Measurements from ENCODE around the gene CLDND2.

DNA sequence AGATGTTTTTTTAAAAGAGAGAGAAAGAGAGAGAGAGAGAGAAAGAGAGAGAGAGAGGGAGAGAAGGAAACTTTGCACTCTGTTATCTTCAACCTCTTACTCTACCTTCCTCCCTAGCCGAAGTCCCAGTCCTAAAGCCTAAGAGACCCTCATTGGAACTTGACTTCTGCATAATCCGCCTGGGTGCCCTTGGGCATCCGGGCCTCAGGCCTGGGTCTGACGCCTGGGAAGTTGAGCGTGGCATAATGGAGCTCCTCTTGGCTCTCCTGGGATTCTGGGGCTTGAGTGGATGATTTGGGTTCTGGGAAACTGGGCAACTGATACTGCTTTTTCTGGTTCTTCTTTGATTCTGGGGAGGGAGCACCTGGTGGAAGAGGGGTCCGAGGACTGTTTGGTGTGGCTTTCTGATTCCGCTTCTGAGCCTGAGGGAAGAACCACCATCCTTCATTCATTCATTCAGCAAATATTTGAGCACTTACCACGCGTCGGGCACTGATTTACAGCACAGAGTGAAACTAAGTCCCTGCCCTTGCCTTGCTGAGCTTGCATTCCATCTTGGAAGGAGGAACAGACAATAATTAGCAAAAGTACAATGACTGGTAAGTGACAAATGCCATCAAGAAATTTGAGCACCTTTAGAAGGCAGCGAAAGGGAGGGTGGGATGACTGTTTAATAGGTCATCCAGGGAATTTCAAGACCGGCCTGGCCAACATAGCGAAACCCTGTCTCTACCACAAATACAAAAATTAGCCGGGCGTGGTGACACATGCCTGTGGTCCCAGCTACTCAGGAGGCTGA, 42.3 kb upstream of the CLDND2 start:
- TF ChIP-seq, protein P1, sequence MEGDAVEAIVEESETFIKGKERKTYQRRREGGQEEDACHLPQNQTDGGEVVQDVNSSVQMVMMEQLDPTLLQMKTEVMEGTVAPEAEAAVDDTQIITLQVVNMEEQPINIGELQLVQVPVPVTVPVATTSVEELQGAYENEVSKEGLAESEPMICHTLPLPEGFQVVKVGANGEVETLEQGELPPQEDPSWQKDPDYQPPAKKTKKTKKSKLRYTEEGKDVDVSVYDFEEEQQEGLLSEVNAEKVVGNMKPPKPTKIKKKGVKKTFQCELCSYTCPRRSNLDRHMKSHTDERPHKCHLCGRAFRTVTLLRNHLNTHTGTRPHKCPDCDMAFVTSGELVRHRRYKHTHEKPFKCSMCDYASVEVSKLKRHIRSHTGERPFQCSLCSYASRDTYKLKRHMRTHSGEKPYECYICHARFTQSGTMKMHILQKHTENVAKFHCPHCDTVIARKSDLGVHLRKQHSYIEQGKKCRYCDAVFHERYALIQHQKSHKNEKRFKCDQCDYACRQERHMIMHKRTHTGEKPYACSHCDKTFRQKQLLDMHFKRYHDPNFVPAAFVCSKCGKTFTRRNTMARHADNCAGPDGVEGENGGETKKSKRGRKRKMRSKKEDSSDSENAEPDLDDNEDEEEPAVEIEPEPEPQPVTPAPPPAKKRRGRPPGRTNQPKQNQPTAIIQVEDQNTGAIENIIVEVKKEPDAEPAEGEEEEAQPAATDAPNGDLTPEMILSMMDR (IDR thresholded peaks at IDR 0.05), result no peak
- TF ChIP-seq SIN3A (IDR thresholded peaks at IDR 0.05; ENCODE audit: borderline replicate concordance, insufficient read depth, low read depth, low read length), result no peak
- TF ChIP-seq, protein P2, sequence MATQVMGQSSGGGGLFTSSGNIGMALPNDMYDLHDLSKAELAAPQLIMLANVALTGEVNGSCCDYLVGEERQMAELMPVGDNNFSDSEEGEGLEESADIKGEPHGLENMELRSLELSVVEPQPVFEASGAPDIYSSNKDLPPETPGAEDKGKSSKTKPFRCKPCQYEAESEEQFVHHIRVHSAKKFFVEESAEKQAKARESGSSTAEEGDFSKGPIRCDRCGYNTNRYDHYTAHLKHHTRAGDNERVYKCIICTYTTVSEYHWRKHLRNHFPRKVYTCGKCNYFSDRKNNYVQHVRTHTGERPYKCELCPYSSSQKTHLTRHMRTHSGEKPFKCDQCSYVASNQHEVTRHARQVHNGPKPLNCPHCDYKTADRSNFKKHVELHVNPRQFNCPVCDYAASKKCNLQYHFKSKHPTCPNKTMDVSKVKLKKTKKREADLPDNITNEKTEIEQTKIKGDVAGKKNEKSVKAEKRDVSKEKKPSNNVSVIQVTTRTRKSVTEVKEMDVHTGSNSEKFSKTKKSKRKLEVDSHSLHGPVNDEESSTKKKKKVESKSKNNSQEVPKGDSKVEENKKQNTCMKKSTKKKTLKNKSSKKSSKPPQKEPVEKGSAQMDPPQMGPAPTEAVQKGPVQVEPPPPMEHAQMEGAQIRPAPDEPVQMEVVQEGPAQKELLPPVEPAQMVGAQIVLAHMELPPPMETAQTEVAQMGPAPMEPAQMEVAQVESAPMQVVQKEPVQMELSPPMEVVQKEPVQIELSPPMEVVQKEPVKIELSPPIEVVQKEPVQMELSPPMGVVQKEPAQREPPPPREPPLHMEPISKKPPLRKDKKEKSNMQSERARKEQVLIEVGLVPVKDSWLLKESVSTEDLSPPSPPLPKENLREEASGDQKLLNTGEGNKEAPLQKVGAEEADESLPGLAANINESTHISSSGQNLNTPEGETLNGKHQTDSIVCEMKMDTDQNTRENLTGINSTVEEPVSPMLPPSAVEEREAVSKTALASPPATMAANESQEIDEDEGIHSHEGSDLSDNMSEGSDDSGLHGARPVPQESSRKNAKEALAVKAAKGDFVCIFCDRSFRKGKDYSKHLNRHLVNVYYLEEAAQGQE (IDR thresholded peaks at IDR 0.05; ENCODE audit: insufficient read depth in 1 of 2, low read depth in 2 of 2, low read length in 1 of 2), result no peak
